ENCODE data around the gene APOL5.

APOL5 gene

GRCh38 chr22:35777335-35777975, 59.8 kb downstream of the APOL5 start:
- Histone ChIP-seq H3K9me3 (ENCODE audit: low read depth, low read length) (no peaks in the 10 kb centered on the region), H3K9ac (ENCODE audit: insufficient read length) (no peak overlapping the region), H3K36me3 (ENCODE audit: insufficient read depth, low read length) (peaks cover 35% of the 10 kb centered on the region), H3K4me3 (no peak overlapping the region), H3K27ac (no peak overlapping the region)
- TF ChIP-seq EZH2 (IDR thresholded peaks at IDR 0.05) (no peak), FOXP2 (optimal IDR thresholded peaks at IDR 0.05; ENCODE audit: control extremely low read depth, extremely low read length, insufficient read depth) (no peak), POLR2AphosphoS5 (IDR thresholded peaks at IDR 0.05; ENCODE audit: borderline replicate concordance, low read depth, low read length) (no peak)
- DNase-seq (ENCODE audit: low read depth, low spot score) = no peak

All from SK-N-MC (cell line).